NB4 (cell line): ENCODE data around the gene IMPDH1.

Source experiments
- DNase-seq: peaks from one replicate; pipeline ENCODE4 v3.0.0; 2010; ENCODE audit warnings: low read depth
- H3K4me3 ChIP-seq: one replicate; pipeline ENCODE4 v1.5.1; 2011; ENCODE audit warnings: mild to moderate bottlenecking, low read depth, low read length, moderate library complexity
- CTCF ChIP-seq: IDR thresholded peaks from one replicate; pipeline ENCODE4 v1.5.1; 2012; ENCODE audit warnings: low read depth, low read length
- MAX ChIP-seq: IDR thresholded peaks from 2 replicates; pipeline ENCODE4 v1.6.1; 2011; ENCODE audit warnings: low read depth, low read length
- MYC ChIP-seq: IDR thresholded peaks from 2 replicates; pipeline ENCODE4 v1.6.1; 2011; ENCODE audit warnings: low read depth, low read length
- POLR2A ChIP-seq: IDR thresholded peaks from 2 replicates; pipeline ENCODE4 v1.6.1; 2011; ENCODE audit warnings: mild to moderate bottlenecking; ENCODE audit not compliant: insufficient read length; ENCODE audit errors: extremely low read depth

Gene IMPDH1

GRCh38 chr7:128394904-128395496 is 14.8 kb downstream of the IMPDH1 start:
- TF ChIP-seq CTCF: no peak
- TF ChIP-seq MAX: no peak
- TF ChIP-seq MYC: no peak
- no peak for TF ChIP-seq POLR2A
- no peak for DNase-seq
- H3K4me3 ChIP-seq: no peak overlapping the region

GRCh38 chr7:128393526-128394330 is 16.1 kb downstream of the IMPDH1 start:
- H3K4me3 ChIP-seq: no peak overlapping the region
- DNase-seq: no peak
- TF ChIP-seq CTCF: no peak
- TF ChIP-seq POLR2A: no peak
- no peak for TF ChIP-seq MAX
- TF ChIP-seq MYC: no peak

- H3K4me3 ChIP-seq: no peak overlapping the region
- TF ChIP-seq MAX: no peak
- no peak for TF ChIP-seq CTCF
- TF ChIP-seq MYC: no peak
- no peak for TF ChIP-seq POLR2A
- no peak for DNase-seq
Measured at GRCh38 chr7:128392446-128393327, 17.1 kb downstream of the IMPDH1 start.

- TF ChIP-seq CTCF (no peak), MAX (no peak), POLR2A (no peak), MYC (no peak)
- no peak for DNase-seq
- H3K4me3 ChIP-seq: no peak overlapping the region
Measured at GRCh38 chr7:128391805-128392204, 18.0 kb downstream of the IMPDH1 start.

- DNase-seq: peak; percentile 46
- no peak overlapping the region for H3K4me3 ChIP-seq
- no peak for TF ChIP-seq CTCF
- no peak for TF ChIP-seq MYC
- TF ChIP-seq POLR2A: no peak
- TF ChIP-seq MAX: no peak
Measured at GRCh38 chr7:128390871-128391565, 18.8 kb downstream of the IMPDH1 start.
